Fibroblast of skin of abdomen (primary cell): Measurements from ENCODE around the gene ZNF44.

Source experiments
- DNase-seq: peaks from one replicate; pipeline ENCODE4 v3.0.0-alpha.2; 2013

Gene ZNF44

GRCh38 chr19:12261554-12261953, 33.1 kb downstream of the ZNF44 start:
- no peak for DNase-seq

- DNase-seq = no peak
These were observed 33.8 kb downstream of the ZNF44 start for GRCh38 chr19:12260861-12261260.

GRCh38 chr19:12260236-12260635, 34.4 kb downstream of the ZNF44 start:
- DNase-seq = no peak

- no peak for DNase-seq
These were observed 39.3 kb downstream of the ZNF44 start for GRCh38 chr19:12255372-12255771.

- DNase-seq = no peak
These were observed 47.0 kb downstream of the ZNF44 start for GRCh38 chr19:12247644-12248222.

GRCh38 chr19:12244370-12244769, 50.3 kb downstream of the ZNF44 start:
- DNase-seq = no peak

GRCh38 chr19:12237143-12237839, 57.4 kb downstream of the ZNF44 start:
- DNase-seq = no peak

GRCh38 chr19:12232961-12233360, 61.7 kb downstream of the ZNF44 start:
- DNase-seq = no peak

GRCh38 chr19:12230751-12231733, 63.6 kb downstream of the ZNF44 start:
- no peak for DNase-seq

- DNase-seq = no peak
These were observed 64.7 kb downstream of the ZNF44 start for GRCh38 chr19:12229990-12230389.

- no peak for DNase-seq
These were observed 70.0 kb downstream of the ZNF44 start for GRCh38 chr19:12224676-12225075.

- DNase-seq = no peak
These were observed 71.6 kb downstream of the ZNF44 start for GRCh38 chr19:12222980-12223630.
